ENCODE data around the gene TBC1D17.

Gene TBC1D17

DNA sequence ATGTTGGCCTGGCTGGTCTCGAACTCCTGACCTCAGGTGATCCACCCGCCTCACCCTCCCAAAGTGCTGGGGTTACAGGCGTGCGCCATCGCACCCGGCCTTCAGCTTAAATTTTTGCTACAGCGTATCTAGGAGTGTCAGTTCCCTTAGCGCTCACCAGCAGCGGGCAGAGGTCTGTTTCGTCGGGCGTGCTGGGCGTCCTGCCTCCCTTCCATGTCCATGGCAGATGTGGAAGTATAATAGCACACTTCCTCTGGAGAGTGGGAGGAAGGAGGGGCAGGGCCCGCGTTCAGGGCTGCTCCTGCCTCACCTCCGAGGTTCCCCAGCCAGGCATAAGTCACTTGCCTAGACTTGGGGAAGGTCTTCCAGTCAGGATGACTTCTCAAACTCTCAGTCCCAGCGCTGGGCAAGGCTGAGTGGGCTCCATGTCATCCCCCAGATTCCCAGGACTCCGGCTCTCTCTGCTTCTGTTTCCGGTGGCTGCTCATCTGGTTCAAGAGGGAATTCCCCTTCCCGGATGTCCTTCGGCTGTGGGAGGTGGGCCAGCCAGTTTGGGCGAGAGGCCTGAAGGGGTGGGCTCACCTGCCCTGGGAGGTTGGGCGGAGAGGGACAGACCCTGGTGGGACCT, 9.6 kb downstream of the TBC1D17 start:
- Histone ChIP-seq H3K4me1 (ENCODE audit: control insufficient read depth, insufficient read depth, low read length) (peaks cover 2% of the 10 kb centered on the region; the same call in 1 of the 2 replicates), H3K27me3 (ENCODE audit: control insufficient read depth, insufficient read depth, low read length) (no peaks in the 10 kb centered on the region), H3K36me3 (ENCODE audit: control insufficient read depth, insufficient read depth, low read length) (peaks cover 29% of the 10 kb centered on the region), H3K9me3 (ENCODE audit: control insufficient read depth, insufficient read depth, low read length) (no peaks in the 10 kb centered on the region), H3K4me3 (ENCODE audit: low read length) (no peak overlapping the region), H3K27ac (ENCODE audit: low read length) (no peak overlapping the region)
- DNase-seq (ENCODE audit: low read depth, low spot score) = no peak
- no CpG with 5 or more reads among the region's 23 CpGs for WGBS (ENCODE audit: insufficient coverage, insufficient read length)

DNA sequence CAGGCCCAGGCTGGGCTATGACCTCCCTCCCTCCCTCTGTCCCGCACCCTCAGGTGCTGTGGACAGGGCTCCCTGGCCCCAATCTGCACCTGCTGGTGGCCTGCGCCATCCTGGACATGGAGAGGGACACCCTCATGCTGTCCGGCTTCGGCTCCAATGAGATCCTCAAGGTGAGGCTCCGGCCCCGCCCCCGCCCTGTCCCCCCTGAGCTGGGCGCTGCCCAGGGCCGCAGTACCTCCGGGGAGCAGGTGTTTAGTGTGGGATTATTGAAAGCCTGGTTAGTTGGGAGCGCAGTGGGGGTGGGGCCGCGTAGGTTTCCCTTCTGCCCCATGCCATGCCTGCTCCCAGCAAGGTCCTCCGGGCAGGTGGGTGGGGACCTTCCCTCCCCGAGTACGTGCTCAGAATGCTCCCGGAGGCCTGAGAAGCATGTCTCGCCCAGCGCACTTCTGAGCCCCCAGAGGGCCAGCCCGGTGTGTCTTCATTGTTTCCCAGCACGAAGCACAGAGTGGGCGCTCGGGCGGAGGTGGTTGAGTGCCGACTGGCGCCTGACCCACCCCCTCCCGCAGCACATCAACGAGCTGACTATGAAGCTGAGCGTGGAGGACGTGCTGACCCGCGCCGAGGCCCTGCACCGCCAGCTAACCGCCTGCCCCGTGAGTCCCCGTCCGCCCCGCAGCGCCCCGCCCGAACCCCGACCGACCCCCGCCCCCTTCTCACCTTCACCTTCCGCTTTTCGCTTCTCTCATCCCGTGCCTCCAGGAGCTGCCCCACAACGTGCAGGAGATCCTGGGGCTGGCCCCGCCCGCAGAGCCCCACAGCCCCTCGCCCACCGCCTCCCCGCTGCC, 10.4 kb downstream of the TBC1D17 start:
- H3K36me3 ChIP-seq (ENCODE audit: control insufficient read depth, insufficient read depth, low read length) = peaks cover 22% of the 10 kb centered on the region
- H3K27me3 ChIP-seq (ENCODE audit: control insufficient read depth, insufficient read depth, low read length) = no peaks in the 10 kb centered on the region
- peaks cover 2% of the 10 kb centered on the region; the same call in 1 of the 2 replicates for H3K4me1 ChIP-seq (ENCODE audit: control insufficient read depth, insufficient read depth, low read length)
- H3K9me3 ChIP-seq (ENCODE audit: control insufficient read depth, insufficient read depth, low read length) = no peaks in the 10 kb centered on the region
- no peak overlapping the region for H3K27ac ChIP-seq (ENCODE audit: low read length)
- no peak for DNase-seq (ENCODE audit: low read depth, low spot score)
- WGBS (ENCODE audit: insufficient coverage, insufficient read length) = no CpG with 5 or more reads among the region's 54 CpGs
- H3K4me3 ChIP-seq (ENCODE audit: low read length) = no peak overlapping the region

DNA sequence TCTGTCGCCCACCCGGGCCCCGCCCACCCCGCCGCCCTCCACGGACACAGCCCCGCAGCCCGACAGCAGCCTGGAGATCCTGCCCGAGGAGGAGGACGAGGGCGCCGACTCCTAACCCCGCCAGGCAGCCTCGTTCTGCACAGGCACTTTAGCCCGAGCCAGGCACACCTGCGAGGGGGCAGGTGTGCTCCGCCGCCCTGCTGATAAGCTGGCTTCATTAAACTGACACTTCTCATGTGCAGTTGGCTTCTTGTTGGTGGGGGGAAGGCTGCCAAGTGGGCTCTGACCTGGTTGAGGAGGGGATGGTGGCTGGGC, 11.0 kb downstream of the TBC1D17 start:
- WGBS (ENCODE audit: insufficient coverage, insufficient read length) = no CpG with 5 or more reads among the region's 18 CpGs

DNA sequence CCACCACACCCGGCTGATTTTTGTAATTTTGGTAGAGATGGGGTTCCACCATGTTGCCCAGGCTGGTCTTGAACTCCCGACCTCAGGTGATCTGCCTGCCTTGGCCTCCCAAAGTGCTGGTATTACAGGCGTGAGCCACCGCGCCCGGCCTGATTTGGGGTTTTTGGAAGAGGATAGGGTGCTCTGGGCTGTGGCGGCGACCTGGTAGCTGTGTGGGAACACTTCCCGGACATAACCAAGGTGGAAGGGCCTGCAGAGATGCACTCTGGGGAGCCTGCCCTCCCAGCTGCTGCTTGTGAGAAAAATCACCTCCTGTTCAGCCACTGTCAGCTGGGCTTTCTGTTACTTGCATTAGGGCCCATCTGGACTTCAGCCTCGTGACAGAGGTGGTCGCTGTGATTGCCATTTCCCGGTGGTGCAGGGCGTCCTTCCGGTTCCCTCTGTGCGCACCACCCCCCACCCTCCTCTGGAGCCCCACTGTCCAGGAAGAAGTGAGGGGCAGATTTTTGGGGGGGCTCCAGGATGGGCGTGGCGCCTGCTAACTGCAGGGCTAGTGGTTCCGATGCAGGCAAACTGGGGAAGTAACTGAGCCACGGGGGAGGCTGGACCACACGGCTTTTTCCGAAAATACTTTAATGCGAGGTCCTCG, 11.7 kb downstream of the TBC1D17 start:
- no peak overlapping the region for H3K27ac ChIP-seq (ENCODE audit: low read length)
- H3K36me3 ChIP-seq (ENCODE audit: control insufficient read depth, insufficient read depth, low read length) = peaks cover 11% of the 10 kb centered on the region
- H3K4me3 ChIP-seq (ENCODE audit: low read length) = no peak overlapping the region
- peaks cover 2% of the 10 kb centered on the region; the same call in 1 of the 2 replicates for H3K4me1 ChIP-seq (ENCODE audit: control insufficient read depth, insufficient read depth, low read length)
- WGBS (ENCODE audit: insufficient coverage, insufficient read length) = no CpG with 5 or more reads among the region's 23 CpGs
- no peaks in the 10 kb centered on the region for H3K9me3 ChIP-seq (ENCODE audit: control insufficient read depth, insufficient read depth, low read length)
- no peak for DNase-seq (ENCODE audit: low read depth, low spot score)
- no peaks in the 10 kb centered on the region for H3K27me3 ChIP-seq (ENCODE audit: control insufficient read depth, insufficient read depth, low read length)

More for the DNA sequence above, 11.0 kb downstream of the TBC1D17 start:
- Histone ChIP-seq H3K36me3 (ENCODE audit: control insufficient read depth, insufficient read depth, low read length) (peaks cover 17% of the 10 kb centered on the region), H3K27me3 (ENCODE audit: control insufficient read depth, insufficient read depth, low read length) (no peaks in the 10 kb centered on the region), H3K4me1 (ENCODE audit: control insufficient read depth, insufficient read depth, low read length) (peaks cover 2% of the 10 kb centered on the region; the same call in 1 of the 2 replicates), H3K27ac (ENCODE audit: low read length) (no peak overlapping the region), H3K9me3 (ENCODE audit: control insufficient read depth, insufficient read depth, low read length) (no peaks in the 10 kb centered on the region), H3K4me3 (ENCODE audit: low read length) (no peak overlapping the region)
- no peak for DNase-seq (ENCODE audit: low read depth, low spot score)

DNA sequence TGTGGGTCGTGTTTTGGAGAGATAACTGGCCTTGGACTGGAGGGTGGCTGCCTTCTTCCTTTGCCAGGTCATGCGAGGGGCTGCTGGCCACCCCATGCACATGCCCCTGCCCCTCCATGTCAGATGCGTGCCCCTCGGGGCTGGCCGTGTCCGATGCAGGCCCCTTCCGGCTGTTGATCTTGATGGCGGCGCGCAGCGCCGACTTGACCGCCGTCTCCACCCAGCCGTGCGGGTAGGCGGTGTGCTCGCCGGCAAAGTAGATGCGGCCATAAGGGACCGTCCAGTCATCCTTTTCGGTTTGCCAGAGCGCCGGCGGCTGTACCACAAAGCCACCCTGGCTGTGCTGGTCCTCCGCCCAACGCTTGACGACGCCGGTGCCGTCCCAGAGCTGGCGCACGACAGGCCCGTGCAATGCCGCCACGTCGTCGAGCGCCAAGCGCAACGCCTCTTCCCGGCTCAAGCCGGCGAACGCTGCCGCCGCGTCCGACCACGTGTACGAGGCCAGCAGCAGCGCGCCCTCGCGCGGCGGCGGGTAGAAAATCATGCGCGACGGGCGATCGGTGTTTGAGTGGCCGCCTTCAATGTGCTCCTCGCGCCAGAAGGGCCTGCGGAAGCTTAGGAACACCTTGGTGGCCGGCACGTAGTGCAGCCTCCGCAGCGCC, 12.3 kb downstream of the TBC1D17 start:
- Histone ChIP-seq H3K4me3 (ENCODE audit: low read length) (peak overlapping the region; percentile 43; the same call in 1 of the 2 replicates), H3K4me1 (ENCODE audit: control insufficient read depth, insufficient read depth, low read length) (peaks cover 2% of the 10 kb centered on the region; the same call in 1 of the 2 replicates), H3K27me3 (ENCODE audit: control insufficient read depth, insufficient read depth, low read length) (no peaks in the 10 kb centered on the region), H3K9me3 (ENCODE audit: control insufficient read depth, insufficient read depth, low read length) (no peaks in the 10 kb centered on the region), H3K36me3 (ENCODE audit: control insufficient read depth, insufficient read depth, low read length) (peaks cover 4% of the 10 kb centered on the region), H3K27ac (ENCODE audit: low read length) (no peak overlapping the region)
- no peak for DNase-seq (ENCODE audit: low read depth, low spot score)
- no CpG with 5 or more reads among the region's 71 CpGs for WGBS (ENCODE audit: insufficient coverage, insufficient read length)

DNA sequence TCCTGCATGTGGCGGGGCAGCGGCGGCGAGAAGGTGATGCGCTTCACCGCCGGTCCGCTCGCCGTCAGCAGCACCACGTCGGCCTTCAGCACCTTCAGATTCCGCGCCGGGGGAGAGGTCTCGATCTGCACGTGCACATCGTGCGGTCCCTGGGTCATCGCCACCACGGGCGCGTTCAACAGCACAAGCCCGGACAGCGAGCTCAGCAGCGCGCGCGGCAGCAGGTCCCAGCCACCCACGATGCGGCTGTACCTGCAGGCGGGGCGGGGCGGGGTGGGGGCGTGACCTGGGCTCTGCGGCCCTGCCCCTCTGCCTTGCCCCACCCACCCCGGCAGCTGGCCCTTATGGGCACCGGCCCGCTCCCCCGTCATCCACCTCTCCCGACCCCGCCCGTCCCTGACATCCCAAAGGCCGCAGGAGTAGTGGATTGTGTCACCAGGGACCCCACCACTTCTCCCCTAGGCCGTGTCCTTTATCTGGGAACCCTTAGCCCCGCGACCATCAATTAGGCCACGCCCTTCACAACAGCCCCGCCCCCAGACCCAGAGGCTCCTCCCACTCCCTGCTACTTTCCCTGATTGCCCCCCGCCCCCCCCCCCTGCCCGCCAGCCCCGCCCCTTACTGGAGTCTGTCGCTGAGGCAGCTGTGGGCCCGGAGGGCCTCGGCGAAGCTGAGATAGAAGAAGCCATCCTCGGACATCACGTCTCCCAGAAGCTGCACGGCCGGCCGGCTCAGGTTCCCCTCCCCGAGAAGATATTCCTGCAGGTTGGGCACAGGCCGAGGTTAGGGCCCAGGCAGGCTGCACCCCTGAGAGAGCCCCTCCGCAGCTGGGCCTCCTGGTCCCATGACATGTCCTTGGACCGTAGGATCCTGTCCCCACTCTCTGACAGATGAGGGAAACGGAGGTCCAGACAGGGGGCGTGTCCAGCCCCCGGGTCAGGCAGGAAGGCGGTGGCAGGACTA, 13.1 kb downstream of the TBC1D17 start:
- Histone ChIP-seq H3K4me3 (ENCODE audit: low read length) (peak overlapping the region; percentile 43; the same call in 1 of the 2 replicates), H3K27me3 (ENCODE audit: control insufficient read depth, insufficient read depth, low read length) (no peaks in the 10 kb centered on the region), H3K9me3 (ENCODE audit: control insufficient read depth, insufficient read depth, low read length) (no peaks in the 10 kb centered on the region), H3K27ac (ENCODE audit: low read length) (no peak overlapping the region), H3K36me3 (ENCODE audit: control insufficient read depth, insufficient read depth, low read length) (peaks cover 3% of the 10 kb centered on the region), H3K4me1 (ENCODE audit: control insufficient read depth, insufficient read depth, low read length) (peaks cover 2% of the 10 kb centered on the region; the same call in 1 of the 2 replicates)
- DNase-seq (ENCODE audit: low read depth, low spot score) = no peak
- no CpG with 5 or more reads among the region's 69 CpGs for WGBS (ENCODE audit: insufficient coverage, insufficient read length)

DNA sequence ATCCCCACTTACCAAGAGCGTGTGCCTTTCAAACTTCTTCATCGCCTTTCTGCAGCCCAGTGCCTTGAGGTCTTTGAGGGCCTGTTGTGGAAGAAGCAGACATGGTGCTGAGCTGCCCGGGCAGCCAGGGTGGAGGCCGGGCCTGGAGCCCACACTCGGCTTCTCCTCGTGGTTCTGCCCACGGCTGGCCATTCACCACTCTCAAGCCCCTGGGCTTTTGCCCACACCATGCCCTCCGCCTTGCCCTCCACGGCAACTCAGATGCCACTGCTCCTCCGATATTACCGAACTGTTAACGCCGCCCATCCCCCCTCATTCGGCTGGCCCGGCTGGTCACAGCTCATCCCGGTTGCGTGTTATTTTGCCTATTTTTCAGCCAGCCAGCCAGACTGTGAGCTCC, 13.9 kb downstream of the TBC1D17 start:
- WGBS (ENCODE audit: insufficient coverage, insufficient read length) = no CpG with 5 or more reads among the region's 17 CpGs
- Histone ChIP-seq H3K36me3 (ENCODE audit: control insufficient read depth, insufficient read depth, low read length) (peaks cover 3% of the 10 kb centered on the region), H3K4me3 (ENCODE audit: low read length) (no peak overlapping the region), H3K27me3 (ENCODE audit: control insufficient read depth, insufficient read depth, low read length) (no peaks in the 10 kb centered on the region), H3K27ac (ENCODE audit: low read length) (no peak overlapping the region), H3K9me3 (ENCODE audit: control insufficient read depth, insufficient read depth, low read length) (no peaks in the 10 kb centered on the region), H3K4me1 (ENCODE audit: control insufficient read depth, insufficient read depth, low read length) (peaks cover 2% of the 10 kb centered on the region; the same call in 1 of the 2 replicates)
- no peak for DNase-seq (ENCODE audit: low read depth, low spot score)

DNA sequence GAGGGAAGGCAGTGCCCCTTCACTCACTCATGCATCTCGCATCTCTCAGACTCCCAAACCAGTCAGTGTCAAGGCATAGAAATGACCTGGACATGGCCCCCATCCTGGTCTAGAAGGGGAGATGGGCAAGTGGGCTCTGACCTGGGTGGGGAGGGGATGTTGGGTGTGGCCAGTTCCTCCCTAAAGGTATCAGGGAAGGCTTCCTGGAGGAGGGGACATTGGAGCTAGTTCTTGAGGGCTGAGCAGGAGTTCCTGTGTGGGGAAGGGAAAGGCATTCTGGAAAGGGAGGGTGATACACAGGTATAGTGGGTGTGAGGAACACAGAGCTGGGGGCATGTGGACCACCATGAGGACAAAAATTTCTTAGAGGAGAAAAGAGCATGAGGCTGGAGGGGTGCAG, 15.2 kb downstream of the TBC1D17 start:
- no CpG with 5 or more reads among the region's 1 CpG for WGBS (ENCODE audit: insufficient coverage, insufficient read length)
- no peak overlapping the region for H3K27ac ChIP-seq (ENCODE audit: low read length)
- H3K4me1 ChIP-seq (ENCODE audit: control insufficient read depth, insufficient read depth, low read length) = peaks cover 2% of the 10 kb centered on the region; the same call in 1 of the 2 replicates
- H3K9me3 ChIP-seq (ENCODE audit: control insufficient read depth, insufficient read depth, low read length) = no peaks in the 10 kb centered on the region
- no peak for DNase-seq (ENCODE audit: low read depth, low spot score)
- no peaks in the 10 kb centered on the region for H3K27me3 ChIP-seq (ENCODE audit: control insufficient read depth, insufficient read depth, low read length)
- no peaks in the 10 kb centered on the region for H3K36me3 ChIP-seq (ENCODE audit: control insufficient read depth, insufficient read depth, low read length)
- no peak overlapping the region for H3K4me3 ChIP-seq (ENCODE audit: low read length)

DNA sequence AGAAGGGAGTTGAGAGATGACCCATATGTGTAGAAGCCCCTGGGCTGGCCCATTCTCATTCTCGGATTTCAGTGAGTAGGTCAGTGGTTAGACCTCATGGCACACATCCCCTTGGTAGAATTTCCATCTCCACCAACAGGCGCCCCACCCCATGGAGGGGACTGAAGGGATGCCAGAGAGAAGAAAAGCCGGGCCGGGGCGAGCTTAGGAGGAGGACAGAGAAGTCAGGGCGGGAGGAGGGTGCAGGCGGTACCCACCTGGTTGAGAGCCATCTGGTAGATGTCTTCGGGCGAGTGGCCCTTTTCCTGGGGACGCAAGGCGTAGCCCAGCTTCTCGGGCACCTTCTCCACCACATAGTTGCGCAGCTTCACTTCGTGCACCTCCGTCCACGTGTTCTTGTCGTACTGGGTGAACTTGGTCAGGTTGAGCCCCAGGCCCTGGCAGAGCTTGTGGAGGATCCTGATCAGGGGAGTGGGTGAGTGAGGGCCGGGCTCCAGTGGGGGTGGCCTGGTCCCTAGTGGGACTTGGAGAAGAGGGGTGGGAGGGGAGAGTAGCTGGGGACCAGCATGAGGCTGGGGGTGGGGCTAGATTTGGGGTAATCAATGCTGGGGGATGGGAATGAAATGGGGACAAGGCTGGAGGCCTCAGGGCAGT, 16.6 kb downstream of the TBC1D17 start:
- no peaks in the 10 kb centered on the region for H3K9me3 ChIP-seq (ENCODE audit: control insufficient read depth, insufficient read depth, low read length)
- no peaks in the 10 kb centered on the region for H3K27me3 ChIP-seq (ENCODE audit: control insufficient read depth, insufficient read depth, low read length)
- H3K4me1 ChIP-seq (ENCODE audit: control insufficient read depth, insufficient read depth, low read length) = peaks cover 2% of the 10 kb centered on the region; the same call in 1 of the 2 replicates
- no CpG with 5 or more reads among the region's 18 CpGs for WGBS (ENCODE audit: insufficient coverage, insufficient read length)
- H3K4me3 ChIP-seq (ENCODE audit: low read length) = no peak overlapping the region
- no peak for DNase-seq (ENCODE audit: low read depth, low spot score)
- H3K36me3 ChIP-seq (ENCODE audit: control insufficient read depth, insufficient read depth, low read length) = no peaks in the 10 kb centered on the region
- no peak overlapping the region for H3K27ac ChIP-seq (ENCODE audit: low read length)

Data from iPS DF 6.9 (cell line).